Transverse colon (tissue), 4 donors: ENCODE data around the gene NPW. TPM values are rescaled to one million over a fixed set of nuclear protein-coding genes. Genes with fewer than 3 reads are reported as not detected.

Experiments used
- DNase-seq: peaks from one replicate; pipeline ENCODE4 v3.0.0-alpha.2; 2019
- H3K27ac ChIP-seq, 4 donors: fragments of 200-600 bp; sonication (generic); 2 replicates each; pipeline ENCODE4 v1.5.1; 2016 to 2018; ENCODE audit warnings: inconsistent platforms in 4 of 4
- H3K27me3 ChIP-seq: fragments of 200-600 bp; sonication (generic); 2 replicates; pipeline ENCODE4 v1.5.1; 2017; ENCODE audit warnings: inconsistent platforms
- H3K36me3 ChIP-seq, 4 donors: fragments of 200-600 bp; sonication (generic); 2 replicates each; pipeline ENCODE4 v1.5.1; 2017 to 2019; ENCODE audit warnings: inconsistent platforms in 4 of 4
- H3K4me1 ChIP-seq, 4 donors: fragments of 200-600 bp; sonication (generic); 2 replicates each; pipeline ENCODE4 v1.5.1; 2017 to 2020; ENCODE audit warnings: inconsistent platforms in 4 of 4
- H3K4me3 ChIP-seq, 4 donors: fragments of 200-600 bp; sonication (generic); 1 replicate in 1 of 4; 2 replicates in 3 of 4; pipeline versions ENCODE4 v1.5.1 to v1.6.1; 2017 to 2019; ENCODE audit warnings: inconsistent platforms in 4 of 4
- H3K9me3 ChIP-seq, 2 donors: fragments of 200-600 bp; sonication (generic); 2 replicates each; pipeline ENCODE4 v1.5.1; 2017 to 2019; ENCODE audit warnings: inconsistent platforms in 2 of 2
- CTCF ChIP-seq, 5 experiments: fragments of 200-600 bp in 3 of 5; fragments of 450-650 bp in 2 of 5; sonication (generic) in 3 of 5; IDR thresholded peaks; 1 replicate in 2 of 5; 2 replicates in 3 of 5; pipeline ENCODE4 v1.5.1; 2016 to 2017; ENCODE audit warnings: antibody characterized with exemption in 5 of 5, inconsistent platforms in 3 of 5, mild to moderate bottlenecking in 2 of 5, moderate library complexity in 1 of 5
- EP300 ChIP-seq: sonication (generic); formaldehyde crosslinking; IDR thresholded peaks from one replicate; pipeline ENCODE4 v1.6.1; 2017; ENCODE audit warnings: antibody characterized with exemption, low read depth
- POLR2A ChIP-seq: fragments of 450-650 bp; IDR thresholded peaks from one replicate; pipeline ENCODE4 v1.6.1; 2016; ENCODE audit warnings: antibody characterized with exemption, mild to moderate bottlenecking, moderate library complexity
- POLR2AphosphoS5 ChIP-seq, 3 donors: sonication (generic); formaldehyde crosslinking; IDR thresholded peaks; one replicate each; pipeline ENCODE4 v1.6.1; 2016; ENCODE audit warnings: antibody characterized with exemption in 3 of 3
- WGBS, 2 donors: methylation state at CpG; one replicate each; pipeline ENCODE4 v1.1.5; 2018; ENCODE audit warnings: low coverage in 1 of 2; 5-methylcytosine and 5-hydroxymethylcytosine counted together
- in situ Hi-C, 4 donors: fragments of 200-750 bp; cut with MboI; loops; one replicate each; pipeline versions ENCODE4 v1.15.0 to v1.15.1; 2017; ENCODE audit warnings: low sequenced_read_pairs in 3 of 4, low pct_ligation_motif_present in 1 of 4, low pct_unique_long_range_greater_than_20kb in 1 of 4
- intact Hi-C: fragments of 100-400 bp; cut with DNase I; formaldehyde crosslinking; loops from one replicate; pipeline ENCODE4 v1.15.1; 2023; ENCODE audit warnings: low total_unique reads
- total RNA-seq, 4 donors: library from RNA; depleted of rRNA; stranded (reverse); fragments of >200 nt; gene quantifications; one replicate each; pipeline ENCODE4 v1.1.0, GENCODE V29; 2016

The NPW gene
- total RNA-seq, 4 donors from 2014 or later, result 0.41 TPM; not detected in 3

DNA sequence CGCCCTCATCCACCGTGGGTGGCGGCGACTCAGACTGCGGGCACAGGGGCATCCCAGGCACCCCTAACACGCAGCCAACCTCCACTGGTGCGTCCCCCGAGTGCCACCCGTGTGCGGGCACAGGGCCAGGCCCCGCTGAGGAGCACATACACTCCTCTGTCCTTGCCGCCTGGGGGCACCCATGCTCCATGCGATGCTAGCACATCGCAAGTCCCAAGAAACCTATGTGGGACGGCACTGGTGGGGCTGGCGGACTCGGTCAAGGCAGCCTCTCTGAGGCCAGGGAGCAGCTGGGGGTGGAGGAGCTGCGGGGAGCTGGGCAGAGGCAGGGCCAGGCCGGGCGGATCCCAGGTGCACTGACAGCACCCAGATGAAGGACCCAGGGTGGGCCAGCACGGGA is 13.9 kb upstream of the NPW start:
- no peak for DNase-seq
- TF ChIP-seq POLR2AphosphoS5 (IDR thresholded peaks at IDR 0.05) (no peak), POLR2A (no peak), EP300 (no peak), CTCF (IDR thresholded peaks at IDR 0.05) (no peak)
- no peak overlapping the region for H3K27ac ChIP-seq
- WGBS, 2 donors, result 75% methylated on average over 21 of the region's 21 CpGs; no CpG with 5 or more reads in 1 of the 2 donors
- intact Hi-C loops, result loop anchor here (10.0 kb wide), 1 partner anchor 229 kb away; the partner anchor contains the start of gene DNASE1L2
- H3K4me1 ChIP-seq, result peaks cover 34 to 56% (median 47%) of the 10 kb centered on the region in 4 donors
- H3K27me3 ChIP-seq, result no peaks in the 10 kb centered on the region
- no peaks in the 10 kb centered on the region for H3K9me3 ChIP-seq
- in situ Hi-C loops, result loop anchor here in 1 of 4 donors (25.0 kb wide), 1 partner anchor 132 kb away; the partner anchor contains the start of genes PKD1 and RAB26
- H3K4me3 ChIP-seq, result no peak overlapping the region
- peaks cover 0 to 21% (median 13%) of the 10 kb centered on the region in 4 donors for H3K36me3 ChIP-seq

DNA sequence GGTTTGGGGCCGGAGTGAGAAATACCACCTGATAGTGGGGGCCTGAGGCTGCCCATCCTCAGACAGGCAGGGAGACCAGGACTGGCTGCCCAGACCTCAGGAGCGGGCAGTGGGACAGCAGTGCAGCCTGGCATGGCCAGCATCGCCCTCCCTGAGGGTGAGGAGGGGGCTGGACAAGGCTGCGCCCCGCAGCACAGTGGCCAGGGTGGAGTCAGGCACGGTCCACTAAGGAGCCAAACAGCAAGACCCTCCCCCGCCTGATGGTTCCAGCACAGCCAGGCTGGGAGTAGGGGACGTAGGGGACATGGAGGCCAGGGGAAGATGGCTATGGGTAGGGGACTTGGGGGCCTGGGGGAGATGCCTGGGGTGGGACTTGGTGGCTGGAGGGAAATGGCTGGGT is 13.3 kb upstream of the NPW start:
- H3K4me3 ChIP-seq, result no peak overlapping the region
- whole genome bisulfite sequencing, 2 donors, result 94% methylated on average over 8 of the region's 8 CpGs; no CpG with 5 or more reads in 1 of the 2 donors
- H3K27ac ChIP-seq, result no peak overlapping the region
- intact Hi-C loops, result loop anchor here (10.0 kb wide), 1 partner anchor 228 kb away; the partner anchor contains the start of gene DNASE1L2
- H3K9me3 ChIP-seq, result no peaks in the 10 kb centered on the region
- TF ChIP-seq POLR2A (no peak), EP300 (no peak), POLR2AphosphoS5 (IDR thresholded peaks at IDR 0.05) (no peak), CTCF (IDR thresholded peaks at IDR 0.05) (no peak)
- no peak for DNase-seq
- in situ Hi-C loops, result loop anchor here in 1 of 4 donors (25.0 kb wide), 1 partner anchor 131 kb away; the partner anchor contains the start of genes PKD1 and RAB26
- no peaks in the 10 kb centered on the region for H3K27me3 ChIP-seq
- peaks cover 36 to 57% (median 49%) of the 10 kb centered on the region in 4 donors for H3K4me1 ChIP-seq
- H3K36me3 ChIP-seq, result peaks cover 0 to 14% (median 10%) of the 10 kb centered on the region in 4 donors

DNA sequence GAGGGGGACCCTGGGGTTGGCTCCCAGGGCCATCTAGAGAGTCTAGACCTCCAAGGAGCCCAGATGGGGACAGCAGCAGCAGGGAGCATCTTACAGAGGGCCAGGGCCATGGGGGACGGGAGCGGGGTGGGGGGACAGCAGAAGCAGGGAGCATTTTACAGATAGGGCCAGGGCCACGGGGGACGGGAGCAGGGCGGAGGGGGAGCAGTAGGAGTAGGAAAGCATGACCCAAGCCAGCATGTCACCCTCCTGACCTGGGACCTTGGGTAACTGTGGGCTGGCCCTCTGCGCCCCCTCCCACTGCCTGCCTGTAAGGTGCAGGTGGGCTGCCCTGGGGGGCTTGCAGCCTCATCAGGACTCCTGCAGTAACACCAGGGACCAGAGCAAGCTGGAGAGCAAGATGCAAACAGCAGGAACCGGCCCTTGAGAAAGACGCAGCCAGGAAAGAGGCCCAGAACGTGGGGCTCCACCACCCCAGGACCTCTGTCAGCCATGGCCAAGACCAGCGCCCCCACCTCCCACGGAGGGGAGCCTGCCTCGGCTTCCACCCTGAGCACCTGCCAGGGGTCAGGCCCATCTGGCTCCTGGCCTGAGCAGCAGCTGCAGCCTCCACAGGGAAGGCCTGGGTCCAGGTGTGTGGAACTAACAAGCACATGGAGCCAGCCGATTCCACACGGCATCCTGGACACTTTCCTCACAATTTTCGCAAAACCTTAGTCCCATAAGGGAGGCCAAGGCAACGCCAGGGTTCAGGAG is 12.3 kb upstream of the NPW start:
- Histone ChIP-seq H3K36me3 (peaks cover 0 to 5% (median 2%) of the 10 kb centered on the region in 4 donors), H3K4me3 (peak overlapping the region in 1 of 4 donors; percentile 78), H3K27ac (peak overlapping the region in 3 of 4 donors; percentile 93 to 98 (median 94)), H3K9me3 (no peaks in the 10 kb centered on the region), H3K4me1 (peaks cover 36 to 57% (median 49%) of the 10 kb centered on the region in 4 donors), H3K27me3 (no peaks in the 10 kb centered on the region)
- TF ChIP-seq POLR2AphosphoS5 (IDR thresholded peaks at IDR 0.05) (no peak), CTCF (IDR thresholded peaks at IDR 0.05) (no peak), POLR2A (no peak), EP300 (no peak)
- in situ Hi-C loops (loop anchor here in 1 of 4 donors (25.0 kb wide), 1 partner anchor 130 kb away; the partner anchor contains the start of genes PKD1 and RAB26), intact Hi-C loops (loop anchor here (10.0 kb wide), 1 partner anchor 228 kb away; the partner anchor contains the start of gene DNASE1L2)
- 77% methylated on average over 16 of the region's 16 CpGs; no CpG with 5 or more reads in 1 of the 2 donors for WGBS, 2 donors
- no peak for DNase-seq

- peak; percentile 68 for DNase-seq
- Histone ChIP-seq H3K4me1 (peaks cover 36 to 57% (median 49%) of the 10 kb centered on the region in 4 donors), H3K9me3 (no peaks in the 10 kb centered on the region), H3K27ac (peak overlapping the region; percentile 93 to 98 (median 94)), H3K36me3 (no peaks in the 10 kb centered on the region), H3K4me3 (peak overlapping the region in 3 of 4 donors; percentile 78 to 98 (median 82)), H3K27me3 (no peaks in the 10 kb centered on the region)
- in situ Hi-C loops (loop anchor here in 1 of 4 donors (25.0 kb wide), 1 partner anchor 129 kb away; the partner anchor contains the start of genes PKD1 and RAB26), intact Hi-C loops (loop anchor here (10.0 kb wide), 1 partner anchor 227 kb away; the partner anchor contains the start of gene DNASE1L2)
- 11 to 32% methylated on average over 4 to 15 of the region's 15 CpGs for WGBS, 2 donors
- TF ChIP-seq POLR2A (peak; percentile 52), EP300 (no peak), POLR2AphosphoS5 (IDR thresholded peaks at IDR 0.05) (peak; percentile 16 to 66 (median 65)), CTCF (IDR thresholded peaks at IDR 0.05) (no peak)
These were observed 11.5 kb upstream of the NPW start for GRCh38 chr16:2008009-2008526.
